IMR-90 (cell line): ENCODE data around the gene TRIM4. TPM values are rescaled to one million over a fixed set of nuclear protein-coding genes. Genes with fewer than 3 reads are reported as not detected.
"Not testable (repeated sequence)": the region's sequence is repeated elsewhere in the genome, so short reads cannot be mapped to it uniquely, and the experiment has no call there.

Experiments used
- ATAC-seq: fragments of 200-7000 bp; cut with Tn5 transposase; 2 replicates; pipeline ENCODE4 v1.9.1; 2020; ENCODE audit warnings: low read depth, mild to moderate bottlenecking, moderate library complexity
- BruUV-seq: library from RNA; stranded (reverse); fragments of 400-500 nt; replicated peaks from 2 replicates; lab custom pipeline; 2021; lab: Mats Ljungman, UMichigan
- CTCF ChIA-PET: fragments of 300-600 bp; formaldehyde crosslinking; extraction: SDS; loops from one replicate; lab custom pipeline; 2021; ENCODE audit warnings: antibody characterized with exemption; lab: Yijun Ruan, JAX
- POLR2A ChIA-PET: fragments of 300-600 bp; sonication (Branson Sonifier 250); formaldehyde crosslinking; loops from one replicate; lab custom pipeline; 2022; ENCODE audit warnings: antibody characterized with exemption; ENCODE audit not compliant: unreplicated experiment; lab: Charles Lee
- DNase-seq: peaks from one replicate; pipeline ENCODE4 v3.0.0; 2013
- H2AFZ ChIP-seq: replicated peaks from 2 replicates; pipeline ENCODE3; 2013; ENCODE audit warnings: low read length, mild to moderate bottlenecking; ENCODE audit not compliant: poor library complexity
- H2AK5ac ChIP-seq: 2 replicates; pipeline ENCODE4 v1.6.1; 2013; ENCODE audit warnings: low read depth, low read length, inconsistent platforms
- H2AK9ac ChIP-seq: replicated peaks from 2 replicates; pipeline ENCODE3; 2013; ENCODE audit warnings: mild to moderate bottlenecking, low read depth, low read length, moderate library complexity; ENCODE audit not compliant: poor library complexity
- H2BK120ac ChIP-seq: 2 replicates; pipeline ENCODE4 v1.6.1; 2013; ENCODE audit warnings: low read depth, low read length, inconsistent platforms
- H2BK15ac ChIP-seq: 3 replicates; pipeline ENCODE4 v1.6.1; 2013; ENCODE audit warnings: low read depth, low read length, inconsistent platforms
- H2BK20ac ChIP-seq: 2 replicates; pipeline ENCODE4 v1.6.1; 2013; ENCODE audit warnings: low read depth, mild to moderate bottlenecking, inconsistent platforms, low read length, moderate library complexity
- H2BK5ac ChIP-seq: 2 replicates; pipeline ENCODE4 v1.6.1; 2013; ENCODE audit warnings: mild to moderate bottlenecking, low read depth, low read length, inconsistent platforms; ENCODE audit not compliant: poor library complexity, severe bottlenecking
- H3K14ac ChIP-seq: replicated peaks from 2 replicates; pipeline ENCODE4 v1.6.1; 2013; ENCODE audit warnings: low read depth, low read length, inconsistent platforms
- H3K18ac ChIP-seq: 2 replicates; pipeline ENCODE4 v1.6.1; 2013; ENCODE audit warnings: low read depth, low read length, control low read depth
- H3K23ac ChIP-seq: 2 replicates; pipeline ENCODE4 v1.6.1; 2013; ENCODE audit warnings: low read depth, low read length, inconsistent platforms
- H3K27ac ChIP-seq: 2 replicates; pipeline ENCODE4 v1.5.1; 2013; ENCODE audit warnings: mild to moderate bottlenecking, control low read depth, low read length; ENCODE audit not compliant: insufficient read depth
- H3K27me3 ChIP-seq: 2 replicates; pipeline ENCODE4 v1.6.1; 2013; ENCODE audit warnings: low read length; ENCODE audit not compliant: control insufficient read depth, insufficient read depth
- H3K36me3 ChIP-seq: 2 replicates; pipeline ENCODE4 v1.6.1; 2013; ENCODE audit warnings: low read length, mixed read lengths; ENCODE audit not compliant: control insufficient read depth, insufficient read depth
- H3K4ac ChIP-seq: 2 replicates; pipeline ENCODE4 v1.6.1; 2013; ENCODE audit warnings: low read depth, low read length, inconsistent platforms
- H3K4me1 ChIP-seq: 2 replicates; pipeline ENCODE4 v1.6.1; 2013; ENCODE audit warnings: low read length, mixed read lengths; ENCODE audit not compliant: control insufficient read depth, insufficient read depth
- H3K4me2 ChIP-seq: 2 replicates; pipeline ENCODE4 v1.6.1; 2013; ENCODE audit warnings: low read depth, mild to moderate bottlenecking, control low read depth, low read length, moderate library complexity
- H3K4me3 ChIP-seq: 2 replicates; pipeline ENCODE4 v1.5.1; 2013; ENCODE audit warnings: low read depth, mild to moderate bottlenecking, control low read depth, low read length, moderate library complexity; ENCODE audit not compliant: insufficient read depth
- H3K56ac ChIP-seq: 2 replicates; pipeline ENCODE4 v1.6.1; 2013; ENCODE audit warnings: low read length, inconsistent platforms; ENCODE audit not compliant: insufficient read depth; ENCODE audit errors: extremely low read depth
- H3K79me1 ChIP-seq, 2 experiments: 2 replicates each; pipeline ENCODE4 v1.6.1; 2013; ENCODE audit warnings: low read length in 2 of 2, inconsistent platforms in 1 of 2, low read depth in 1 of 2
- H3K9ac ChIP-seq: 2 replicates; pipeline ENCODE4 v1.6.1; 2013; ENCODE audit warnings: low read depth, low read length, control low read depth
- H3K9me1 ChIP-seq: 2 replicates; pipeline ENCODE4 v1.6.1; 2013; ENCODE audit warnings: low read length, inconsistent platforms; ENCODE audit not compliant: insufficient read depth
- H3K9me3 ChIP-seq: 2 replicates; pipeline ENCODE4 v1.6.1; 2013; ENCODE audit warnings: low read length; ENCODE audit not compliant: control insufficient read depth, insufficient read depth
- H4K20me1 ChIP-seq: 2 replicates; pipeline ENCODE4 v1.6.1; 2013; ENCODE audit warnings: low read length, inconsistent platforms; ENCODE audit not compliant: insufficient read depth
- H4K5ac ChIP-seq: 2 replicates; pipeline ENCODE4 v1.6.1; 2013; ENCODE audit warnings: mild to moderate bottlenecking, low read depth, low read length, control low read depth
- H4K8ac ChIP-seq, 2 experiments: 2 replicates each; pipeline ENCODE4 v1.6.1; 2013; ENCODE audit warnings: low read depth in 2 of 2, low read length in 2 of 2, control low read depth in 1 of 2, inconsistent platforms in 1 of 2
- H4K91ac ChIP-seq: 2 replicates; pipeline ENCODE4 v1.6.1; 2013; ENCODE audit warnings: low read depth, low read length, inconsistent platforms; ENCODE audit not compliant: insufficient read depth
- CEBPB ChIP-seq: IDR thresholded peaks from 2 replicates; pipeline ENCODE4 v1.6.1; 2012; ENCODE audit warnings: low read depth, low read length, improper control_type of control experiment
- MXI1 ChIP-seq: IDR thresholded peaks from 2 replicates; pipeline ENCODE4 v1.6.1; 2012; ENCODE audit warnings: low read depth, mild to moderate bottlenecking, low read length, moderate library complexity, borderline replicate concordance
- RAD21 ChIP-seq: IDR thresholded peaks from 2 replicates; pipeline ENCODE4 v1.6.1; 2012; ENCODE audit warnings: low read length, improper control_type of control experiment
- WGBS, 2 experiments: methylation state at CpG; one replicate each; pipeline versions ENCODE4 v1.1.5 to v1.1.7; 2013; ENCODE audit warnings: missing lambda C conversion rate in 2 of 2; ENCODE audit not compliant: insufficient read length in 1 of 2; ENCODE audit errors: extremely low coverage in 2 of 2; 5-methylcytosine and 5-hydroxymethylcytosine counted together
- dilution Hi-C: fragments of 300-500 bp; cut with HindIII; formaldehyde crosslinking; loops from one replicate; pipeline ENCODE4 v1.14.3; 2018; ENCODE audit warnings: low sequenced_read_pairs; ENCODE audit not compliant: unreplicated experiment
- in situ Hi-C: fragments of 300-500 bp; cut with MboI; formaldehyde crosslinking; loops from 3 replicates; pipeline ENCODE4 v1.14.3; 2019; ENCODE audit warnings: low sequenced_read_pairs, inconsistent platforms, mixed read lengths
- intact Hi-C: fragments of 100-400 bp; cut with micrococcal nuclease; formaldehyde crosslinking; loops from 2 replicates; pipeline ENCODE4 v1.10.0; 2022
- polyA plus RNA-seq, 3 experiments: library from polyadenylated mRNA; depleted of rRNA; stranded (reverse); fragments of >200 nt; gene quantifications; 2 replicates each; pipeline ENCODE4 v1.2.3, GENCODE V29; 2012; ENCODE audit warnings: low replicate concordance in 1 of 3
- total RNA-seq: library from RNA; depleted of rRNA; stranded (reverse); fragments of >200 nt; gene quantifications from 2 replicates; pipeline ENCODE4 v1.2.3, GENCODE V29; 2012

Gene TRIM4
- total and polyA plus RNA-seq, 2 of the 4 experiments (the other 2 are of a cell fraction), result 10.6 to 13.4 TPM

- intact Hi-C loops, result no loop called here
- peak; percentile 2 for DNase-seq
- Histone ChIP-seq H3K27me3 (peaks cover 5% of the 10 kb centered on the region), H3K4me1 (peaks cover 2% of the 10 kb centered on the region; the same call in 1 of the 2 replicates), H2BK15ac (no peak overlapping the region), H3K4me3 (no peak overlapping the region), H2BK5ac (no peak overlapping the region), H2BK120ac (no peak overlapping the region), H4K20me1 (no peaks in the 10 kb centered on the region), H3K9me1 (no peaks in the 10 kb centered on the region), H4K5ac (no peak overlapping the region), H3K9ac (no peak overlapping the region), H3K27ac (no peak overlapping the region), H4K91ac (no peak overlapping the region), H2AFZ (no peak overlapping the region), H3K23ac (no peak overlapping the region), H3K4ac (no peak overlapping the region), H3K36me3 (no peaks in the 10 kb centered on the region), H3K79me1 (no peaks in the 10 kb centered on the region), H2AK9ac (no peak overlapping the region), H3K18ac (no peak overlapping the region), H3K9me3 (no peaks in the 10 kb centered on the region), H3K56ac (no peak overlapping the region), H4K8ac (no peak overlapping the region), H3K14ac (no peak overlapping the region), H2BK20ac (no peak overlapping the region), H3K4me2 (no peak overlapping the region), H2AK5ac (no peak overlapping the region)
- WGBS, 2 experiments, result no CpG with 5 or more reads among the region's 3 CpGs
- POLR2A ChIA-PET, result no interaction called here
- in situ Hi-C loops, result no loop called here
- CTCF ChIA-PET, result no interaction called here
- no peak for TF ChIP-seq RAD21
- TF ChIP-seq MXI1, result no peak
- TF ChIP-seq CEBPB, result peak; percentile 58; the same call in 1 of the 2 replicates
- BruUV-seq, result no TSS peak
- dilution Hi-C loops, result no loop called here
- no peak for ATAC-seq
Observed at GRCh38 chr7:99953649-99954048, 34.3 kb upstream of the TRIM4 start.

GRCh38 chr7:99952649-99953048 lies 33.3 kb upstream of the TRIM4 start:
- H3K36me3 ChIP-seq, H4K5ac ChIP-seq, DNase-seq, H2BK20ac ChIP-seq, H3K56ac ChIP-seq, H3K9me1 ChIP-seq, H2BK120ac ChIP-seq, BruUV-seq, H3K79me1 ChIP-seq, H3K18ac ChIP-seq, dilution Hi-C loops, ATAC-seq, H3K4me1 ChIP-seq, H2AK9ac ChIP-seq, H3K9me3 ChIP-seq, H2AFZ ChIP-seq, H3K27me3 ChIP-seq, H2BK5ac ChIP-seq, POLR2A ChIA-PET, H3K9ac ChIP-seq, in situ Hi-C loops, H3K4me3 ChIP-seq, H2AK5ac ChIP-seq, H3K4me2 ChIP-seq, H3K27ac ChIP-seq, H4K91ac ChIP-seq, H3K23ac ChIP-seq, H4K20me1 ChIP-seq, H3K4ac ChIP-seq, intact Hi-C loops, H3K14ac ChIP-seq, H4K8ac ChIP-seq, H2BK15ac ChIP-seq: not testable (repeated sequence)
- WGBS, 2 experiments, result no CpG with 5 or more reads among the region's 4 CpGs
- CTCF ChIA-PET, result interaction anchor here (0.8 kb wide), 1 partner anchor 12 kb away, joined by 6 read pairs; no protein-coding TSS in a partner anchor
